Neural cell (in vitro differentiated cells): ENCODE data around the gene TECPR1. TPM values are rescaled to one million over a fixed set of nuclear protein-coding genes. Genes with fewer than 3 reads are reported as not detected.
A peak's percentile ranks its signal among the peaks of the same experiment; 100 is the strongest.

Experiments
- H2AFZ ChIP-seq: fragments of 200-600, 300-800 bp; sonication (generic), shearing (Covaris generic); 2 replicates; pipeline ENCODE4 v1.6.0; 2014; ENCODE audit warnings: low read depth, mild to moderate bottlenecking, antibody characterized with exemption, low read length, moderate library complexity
- H3F3A ChIP-seq: fragments of 200-600 bp; shearing (Covaris generic); 2 replicates; pipeline ENCODE4 v1.6.1; 2016; ENCODE audit warnings: mild to moderate bottlenecking, moderate library complexity, mixed read lengths, antibody characterized with exemption, low read length; ENCODE audit not compliant: insufficient read depth, poor library complexity, severe bottlenecking
- H3K27ac ChIP-seq: fragments of 200-600, 300-800 bp; sonication (generic), shearing (Covaris generic); 2 replicates; pipeline ENCODE4 v1.5.1; 2014; ENCODE audit warnings: mild to moderate bottlenecking, low read length, moderate library complexity
- H3K27me3 ChIP-seq: fragments of 300-800, 200-600 bp; sonication (generic), shearing (Covaris generic); 2 replicates; pipeline ENCODE4 v1.6.0; 2014; ENCODE audit warnings: mild to moderate bottlenecking, low read depth, low read length, moderate library complexity; ENCODE audit not compliant: insufficient read depth
- H3K36me3 ChIP-seq: fragments of 300-800, 200-600 bp; sonication (generic), shearing (Covaris generic); 2 replicates; pipeline ENCODE4 v1.5.1; 2014; ENCODE audit warnings: mild to moderate bottlenecking, antibody characterized with exemption, low read length, moderate library complexity; ENCODE audit not compliant: insufficient read depth
- H3K4me2 ChIP-seq: fragments of 300-800, 200-600 bp; sonication (generic), shearing (Covaris generic); 2 replicates; pipeline ENCODE4 v1.6.0; 2014; ENCODE audit warnings: mild to moderate bottlenecking, low read length
- H3K4me3 ChIP-seq: fragments of 300-800, 200-600 bp; sonication (generic), shearing (Covaris generic); 2 replicates; pipeline ENCODE4 v1.5.1; 2014; ENCODE audit warnings: mild to moderate bottlenecking, low read length, moderate library complexity
- H3K79me2 ChIP-seq: fragments of 200-600 bp; shearing (Covaris generic); replicated peaks from 2 replicates; pipeline ENCODE4 v1.6.0; 2014; ENCODE audit warnings: mild to moderate bottlenecking, low read length, moderate library complexity; ENCODE audit not compliant: insufficient read depth
- H3K9ac ChIP-seq: fragments of 300-800, 200-600 bp; sonication (generic), shearing (Covaris generic); 2 replicates; pipeline ENCODE4 v1.6.1; 2016; ENCODE audit warnings: mild to moderate bottlenecking, low read length, mixed read lengths
- H3K9me2 ChIP-seq: fragments of 200-600 bp; shearing (Covaris generic); 2 replicates; pipeline ENCODE4 v1.6.1; 2016; ENCODE audit warnings: mild to moderate bottlenecking, low read length, mixed read lengths; ENCODE audit not compliant: insufficient read depth
- H3K9me3 ChIP-seq: fragments of 200-600, 300-800 bp; sonication (generic), shearing (Covaris generic); 2 replicates; pipeline ENCODE4 v1.6.1; 2016; ENCODE audit warnings: mild to moderate bottlenecking, mixed run types, low read length, moderate library complexity, mixed read lengths
- H4K20me1 ChIP-seq: fragments of 200-600 bp; shearing (Covaris generic); 2 replicates; pipeline ENCODE4 v1.6.1; 2016; ENCODE audit warnings: mild to moderate bottlenecking, mixed run types; ENCODE audit not compliant: insufficient read depth
- CTCF ChIP-seq: fragments of 450-650 bp; IDR thresholded peaks from 2 replicates; pipeline ENCODE4 v1.5.1; 2014; ENCODE audit warnings: antibody characterized with exemption, mild to moderate bottlenecking, moderate library complexity; ENCODE audit not compliant: poor library complexity, severe bottlenecking
- EP300 ChIP-seq: fragments of 450-650 bp; conservative IDR thresholded peaks from 2 replicates; pipeline ENCODE4 v1.6.1; 2014; ENCODE audit warnings: antibody characterized with exemption, mild to moderate bottlenecking, moderate library complexity; ENCODE audit not compliant: poor library complexity, severe bottlenecking
- EZH2 ChIP-seq: fragments of 200-600, 300-800 bp; shearing (Covaris generic), sonication (generic); IDR thresholded peaks from 2 replicates; pipeline ENCODE4 v1.6.1; 2014; ENCODE audit warnings: antibody characterized with exemption, low read length, borderline replicate concordance, mild to moderate bottlenecking; ENCODE audit not compliant: insufficient read depth, poor library complexity, severe bottlenecking
- MXI1 ChIP-seq: fragments of 450-650 bp; conservative IDR thresholded peaks from 2 replicates; pipeline ENCODE4 v1.6.1; 2014; ENCODE audit warnings: antibody characterized with exemption, mild to moderate bottlenecking; ENCODE audit not compliant: poor library complexity, severe bottlenecking
- POLR2AphosphoS5 ChIP-seq: IDR thresholded peaks from 2 replicates; pipeline ENCODE4 v1.6.1; 2012
- RAD21 ChIP-seq: fragments of 450-650 bp; conservative IDR thresholded peaks from 2 replicates; pipeline ENCODE4 v1.6.1; 2014; ENCODE audit warnings: antibody characterized with exemption, mild to moderate bottlenecking, moderate library complexity
- REST ChIP-seq: IDR thresholded peaks from 2 replicates; pipeline ENCODE4 v1.6.1; 2012; ENCODE audit warnings: borderline replicate concordance
- SMC3 ChIP-seq: fragments of 450-650 bp; conservative IDR thresholded peaks from 2 replicates; pipeline ENCODE4 v1.6.1; 2014; ENCODE audit warnings: antibody characterized with exemption, mild to moderate bottlenecking, moderate library complexity; ENCODE audit not compliant: poor library complexity
- TAF1 ChIP-seq: IDR thresholded peaks from 2 replicates; pipeline ENCODE4 v1.6.1; 2012; ENCODE audit warnings: low read depth
- polyA plus RNA-seq: library from polyadenylated mRNA; depleted of rRNA; stranded (reverse); fragments of >200 nt; gene quantifications from 2 replicates; pipeline ENCODE4 v1.2.3, GENCODE V29; 2014

The TECPR1 gene
- polyA plus RNA-seq, 1 donor from 2014 or later, result 46.6 TPM

GRCh38 chr7:98283887-98284222 is 31.8 kb upstream of the TECPR1 start:
- H3K9me3 ChIP-seq, result no peaks in the 10 kb centered on the region
- no peak overlapping the region for H3K27ac ChIP-seq
- no peaks in the 10 kb centered on the region for H3K36me3 ChIP-seq
- H3K4me2 ChIP-seq, result no peak overlapping the region
- no peaks in the 10 kb centered on the region for H3F3A ChIP-seq
- H3K79me2 ChIP-seq, result peaks cover 26% of the 10 kb centered on the region
- H3K9ac ChIP-seq, result no peak overlapping the region
- TF ChIP-seq REST (no peak), MXI1 (no peak), POLR2AphosphoS5 (no peak), CTCF (no peak), EP300 (no peak), RAD21 (no peak), TAF1 (no peak), SMC3 (no peak)
- peaks cover 6% of the 10 kb centered on the region for H4K20me1 ChIP-seq
- no peaks in the 10 kb centered on the region for H3K9me2 ChIP-seq
- no peak overlapping the region for H2AFZ ChIP-seq
- no peaks in the 10 kb centered on the region for H3K27me3 ChIP-seq
- peak overlapping the region; percentile 88 for H3K4me3 ChIP-seq

- H3K36me3 ChIP-seq, result no peaks in the 10 kb centered on the region
- H4K20me1 ChIP-seq, result peaks cover 6% of the 10 kb centered on the region
- H3K27me3 ChIP-seq, result no peaks in the 10 kb centered on the region
- no peak overlapping the region for H3K27ac ChIP-seq
- H3K4me3 ChIP-seq, result peak overlapping the region; percentile 88
- no peaks in the 10 kb centered on the region for H3K9me3 ChIP-seq
- H3K9ac ChIP-seq, result peak overlapping the region; percentile 82
- TF ChIP-seq EZH2, result no peak
- no peak for TF ChIP-seq SMC3
- TF ChIP-seq RAD21, result no peak
- TF ChIP-seq REST, result no peak
- TF ChIP-seq TAF1, result no peak
- TF ChIP-seq MXI1, result no peak
- no peak for TF ChIP-seq CTCF
- TF ChIP-seq EP300, result no peak
- no peak for TF ChIP-seq POLR2AphosphoS5
- peak overlapping the region; percentile 94 for H3K4me2 ChIP-seq
- no peaks in the 10 kb centered on the region for H3F3A ChIP-seq
- H3K9me2 ChIP-seq, result no peaks in the 10 kb centered on the region
- H3K79me2 ChIP-seq, result peaks cover 26% of the 10 kb centered on the region
- no peak overlapping the region for H2AFZ ChIP-seq
These were observed 31.3 kb upstream of the TECPR1 start for GRCh38 chr7:98283127-98283886.
